GM21360 (cell line): ENCODE results near the gene TMEM120B.
"Not testable (repeated sequence)": the region's sequence is repeated elsewhere in the genome, so short reads cannot be mapped to it uniquely, and the experiment has no call there.

Experiments
- ATAC-seq: cut with Tn5 transposase; IDR thresholded peaks from one replicate; pipeline ENCODE4 v1.9.1; 2021; ENCODE audit warnings: mild to moderate bottlenecking, moderate library complexity; ENCODE audit not compliant: unreplicated experiment

Gene TMEM120B

DNA sequence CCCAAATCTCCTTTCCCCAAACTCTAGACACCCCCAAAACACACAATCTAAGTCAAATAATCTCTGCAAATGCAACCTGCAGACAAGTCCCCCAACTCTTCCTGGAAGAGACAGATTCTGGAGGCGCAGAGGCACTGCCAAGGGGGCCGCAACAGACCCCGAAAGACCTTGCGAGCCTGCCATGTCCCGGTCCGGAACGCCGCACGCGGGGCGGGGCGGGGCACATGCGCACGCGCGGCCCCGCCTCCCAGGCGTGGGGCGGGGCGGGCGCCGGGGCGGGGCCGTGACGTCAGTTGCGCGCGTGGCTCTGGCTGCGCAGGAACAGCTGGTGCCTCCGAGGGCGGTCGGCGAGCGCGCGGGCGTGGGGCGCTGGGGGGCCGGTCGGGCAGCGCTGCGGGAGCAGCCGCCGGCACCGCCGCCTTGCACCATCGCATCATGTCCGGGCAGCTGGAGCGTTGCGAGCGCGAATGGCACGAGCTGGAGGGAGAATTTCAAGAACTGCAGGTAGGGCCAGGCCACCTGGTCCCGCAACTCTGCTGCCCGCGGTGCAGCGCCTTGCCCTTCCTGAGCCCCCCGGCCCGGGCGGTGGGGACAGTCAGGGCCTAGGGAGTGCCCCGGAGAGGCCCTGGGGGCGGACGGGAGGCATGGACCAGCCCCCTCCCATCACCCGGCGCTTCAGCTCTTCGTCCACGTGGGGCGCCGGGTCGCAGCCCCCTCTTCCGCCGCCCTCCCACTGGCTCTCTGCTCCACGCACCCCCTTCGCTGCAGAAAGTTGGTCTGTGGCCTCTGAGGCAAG, at the start of gene TMEM120B:
TMEM120B (plus strand) TSS at position 292 of the 796 bp plus-strand sequence; CDS start at position 436, 144 bp downstream.
- peak; percentile 63 for ATAC-seq

DNA sequence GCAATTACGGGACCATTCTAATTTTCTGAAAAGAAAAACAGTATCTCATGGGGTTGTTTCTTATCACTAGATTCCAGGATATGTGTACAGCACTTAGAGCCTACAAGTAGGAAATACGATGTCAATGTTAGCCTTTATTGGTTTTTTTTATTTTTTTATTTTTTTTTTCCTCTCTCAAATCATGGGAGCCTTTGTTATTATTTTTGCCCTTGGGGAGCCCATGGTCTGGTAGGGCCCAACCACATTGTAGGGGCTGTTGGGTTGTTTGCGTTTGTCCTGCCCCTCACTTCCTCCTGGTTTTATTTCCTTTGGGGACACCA, 49.0 kb upstream of the TMEM120B start:
- ATAC-seq = no peak

GRCh38 chr12:121666829-121667228, 45.7 kb upstream of the TMEM120B start:
- ATAC-seq = not testable (repeated sequence)

GRCh38 chr12:121668750-121669520, 43.6 kb upstream of the TMEM120B start:
- no peak for ATAC-seq

GRCh38 chr12:121669521-121669900, 43.0 kb upstream of the TMEM120B start, which contains the start of gene MORN3:
Gene MORN3 (minus strand): TSS chr12:121669654. CDS start chr12:121669483, 171 bp downstream.
- ATAC-seq = no peak

DNA sequence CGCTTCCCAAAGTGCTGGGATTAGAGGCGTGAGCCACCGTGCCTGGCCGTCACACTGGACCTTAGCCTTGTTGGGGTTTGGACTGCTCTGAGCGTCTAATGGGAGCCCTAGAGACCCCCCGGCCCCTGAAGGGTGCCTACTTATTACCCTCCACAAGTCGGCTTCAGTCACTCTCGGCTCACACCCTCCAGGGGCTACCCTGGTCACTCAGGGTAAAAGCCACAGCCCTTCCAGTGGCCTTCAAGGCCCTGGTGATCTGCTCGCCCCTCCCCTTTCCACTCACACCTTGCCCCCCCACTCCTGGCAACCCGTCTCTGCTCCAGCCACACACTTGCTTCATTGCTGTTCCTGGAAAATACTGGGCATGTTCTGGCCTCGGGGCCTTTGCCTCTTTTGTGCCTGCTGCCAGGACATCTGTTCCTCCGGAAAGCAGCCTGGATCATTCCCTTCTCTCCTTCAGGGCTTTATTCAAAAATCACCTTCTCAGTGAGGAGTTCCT, 39.5 kb upstream of the TMEM120B start:
- no peak for ATAC-seq

DNA sequence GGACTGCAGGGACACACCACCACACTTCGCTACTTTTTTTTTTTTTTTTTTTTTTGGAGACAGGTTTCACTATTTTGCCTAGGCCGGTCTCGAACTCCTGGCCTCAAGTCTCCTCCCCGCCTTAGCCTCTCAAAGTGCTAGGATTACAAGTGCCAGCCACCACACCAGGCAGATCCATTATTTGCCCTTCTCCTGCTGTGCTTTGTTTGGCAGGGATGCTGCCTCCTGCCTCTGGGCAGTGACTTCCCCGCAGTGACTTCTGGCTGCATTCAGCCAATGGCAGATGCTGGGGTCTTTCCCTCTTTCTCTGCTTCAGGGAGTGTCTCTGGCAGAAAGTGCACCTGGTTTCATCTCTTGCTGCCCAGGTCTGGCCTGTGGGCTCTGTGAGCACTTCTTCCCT, 36.4 kb upstream of the TMEM120B start:
- no peak for ATAC-seq

GRCh38 chr12:121678305-121678704, 34.2 kb upstream of the TMEM120B start:
- no peak for ATAC-seq

- ATAC-seq = no peak
Observed at GRCh38 chr12:121678716-121679300, 33.7 kb upstream of the TMEM120B start.

GRCh38 chr12:121679661-121680197, 32.8 kb upstream of the TMEM120B start:
- ATAC-seq = not testable (repeated sequence)

DNA sequence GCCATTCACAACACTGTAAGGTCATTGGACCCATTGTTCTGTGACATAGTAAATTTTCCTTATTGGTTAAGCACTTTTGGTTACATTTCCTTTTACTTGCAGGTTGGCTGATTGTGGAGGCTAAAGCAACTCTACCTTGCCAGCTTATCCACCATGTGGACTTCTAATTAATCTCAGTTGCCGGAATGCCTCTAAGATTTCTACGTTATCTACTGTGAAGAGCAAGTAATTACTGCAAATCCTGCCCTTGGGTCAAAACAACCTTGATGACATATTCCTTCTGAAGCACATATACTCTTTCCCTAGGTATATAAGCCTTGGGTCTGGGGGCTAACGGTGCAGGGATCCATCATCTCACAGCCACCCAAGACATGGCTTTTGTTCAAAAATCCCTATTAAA, 23.6 kb upstream of the TMEM120B start:
- ATAC-seq = no peak

GRCh38 chr12:121689430-121689829, 23.1 kb upstream of the TMEM120B start:
- ATAC-seq = no peak

DNA sequence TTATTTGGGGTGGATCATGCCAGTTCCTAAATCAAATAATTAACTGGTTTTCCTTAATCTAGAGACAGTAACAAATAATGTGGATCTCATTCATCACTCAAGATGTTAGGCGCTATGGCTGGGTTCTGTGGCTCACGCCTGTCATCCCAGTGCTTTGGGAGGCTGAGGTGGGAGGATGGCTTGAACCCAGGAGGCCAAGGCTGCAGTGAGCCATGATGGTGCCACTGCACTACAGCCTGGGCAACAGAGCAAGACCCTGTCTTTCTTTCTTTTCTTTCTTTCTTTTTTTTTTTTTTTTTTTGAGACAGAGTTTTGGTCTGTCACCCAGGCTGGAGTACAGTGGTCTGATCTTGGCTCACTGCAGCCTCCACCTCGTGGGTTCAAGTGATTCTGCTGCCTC, 19.8 kb upstream of the TMEM120B start:
- not testable (repeated sequence) for ATAC-seq

DNA sequence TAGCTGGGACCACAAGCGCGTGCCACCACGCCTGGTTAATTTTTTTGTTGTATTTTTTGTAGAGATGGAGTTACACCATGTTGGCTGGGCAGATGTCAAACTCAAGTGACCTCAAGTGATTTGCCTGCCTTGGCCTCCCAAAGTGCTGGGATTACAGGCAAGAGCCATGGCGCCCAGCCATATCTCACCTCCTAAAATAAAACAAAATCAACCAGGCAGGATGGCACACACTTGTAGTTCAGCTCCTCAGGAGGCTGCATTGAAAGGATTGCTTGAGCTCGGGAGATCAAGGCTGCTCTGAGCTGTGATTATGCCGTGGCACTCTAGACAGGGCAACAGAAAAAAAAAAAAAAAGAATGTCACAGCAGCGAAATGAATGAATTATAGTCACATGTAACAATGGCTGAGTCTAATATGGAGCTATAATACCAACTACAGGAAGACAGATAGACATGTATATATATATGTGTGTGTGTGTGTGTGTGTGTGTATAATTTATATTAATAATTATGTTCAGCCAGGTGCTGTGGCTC, 19.3 kb upstream of the TMEM120B start:
- no peak for ATAC-seq

DNA sequence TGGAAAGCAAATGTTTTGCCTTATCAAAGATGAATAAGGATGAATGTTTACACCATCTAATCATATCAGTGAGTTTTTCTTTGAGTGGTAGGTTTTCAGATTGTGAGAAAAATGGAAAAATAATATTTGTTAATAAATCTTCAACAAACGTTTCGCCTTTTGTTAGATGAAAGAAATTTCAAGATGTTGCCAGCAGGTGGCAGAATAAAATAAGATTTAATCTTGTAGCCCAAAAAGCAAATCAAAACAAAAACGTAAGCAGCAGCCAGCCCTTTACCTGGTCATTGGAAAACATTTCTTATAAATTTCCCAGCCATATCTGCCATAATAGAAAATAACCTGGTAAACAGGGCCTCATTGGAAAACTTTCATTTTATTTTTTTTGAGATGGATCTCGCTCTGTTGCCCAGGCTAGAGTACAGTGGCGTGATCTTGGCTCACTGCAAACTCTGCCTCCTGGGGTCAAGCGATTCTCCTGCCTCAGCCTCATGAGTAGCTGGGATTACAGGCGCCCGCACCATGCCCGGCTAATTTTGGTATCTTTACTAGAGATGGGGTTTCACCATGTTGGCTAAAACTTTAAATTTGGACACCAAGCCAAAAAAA, 15.4 kb upstream of the TMEM120B start:
- ATAC-seq = no peak

DNA sequence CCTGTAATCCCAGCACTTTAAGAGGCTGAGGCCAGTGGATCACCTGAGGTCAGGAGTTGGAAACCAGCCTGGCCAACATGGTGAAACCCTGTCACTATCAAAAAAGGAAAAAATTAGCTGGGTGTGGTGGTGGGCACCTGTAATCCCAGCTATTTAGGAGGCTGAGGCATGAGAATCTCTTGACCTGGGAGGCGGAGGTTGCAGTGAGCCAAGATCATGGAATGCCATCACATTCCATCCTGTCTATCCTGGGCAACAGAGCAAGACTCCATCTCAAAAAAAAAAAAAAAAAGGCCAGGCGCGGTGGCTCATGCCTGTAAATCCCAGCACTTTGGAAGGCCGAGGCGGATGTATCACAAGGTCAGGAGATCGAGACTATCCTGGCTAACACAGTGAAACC, 14.7 kb upstream of the TMEM120B start:
- not testable (repeated sequence) for ATAC-seq

GRCh38 chr12:121701667-121702277, 10.8 kb upstream of the TMEM120B start:
- no peak for ATAC-seq

GRCh38 chr12:121702944-121703343, 9.6 kb upstream of the TMEM120B start:
- ATAC-seq = no peak

DNA sequence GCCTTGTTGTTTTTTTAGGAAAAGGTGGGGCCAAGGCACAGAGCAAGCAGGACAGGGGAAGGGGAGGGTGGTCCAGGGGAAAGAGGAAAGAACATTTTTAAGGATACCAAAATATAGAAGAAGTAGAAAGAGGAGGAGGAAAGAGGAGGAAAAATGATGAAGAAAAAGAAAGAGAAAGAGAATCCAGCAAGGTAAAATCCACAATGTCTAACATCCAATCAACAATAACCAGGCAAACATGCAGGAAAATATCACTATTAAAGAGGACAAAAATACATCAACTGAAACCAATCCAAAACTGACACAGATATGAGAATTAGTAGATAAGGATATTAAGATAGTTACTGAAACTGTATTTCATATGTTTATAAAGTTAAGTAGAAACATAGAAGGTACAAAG, 7.0 kb upstream of the TMEM120B start:
- ATAC-seq = no peak
